ENCODE results near the gene NTSR1.

The NTSR1 gene

DNA sequence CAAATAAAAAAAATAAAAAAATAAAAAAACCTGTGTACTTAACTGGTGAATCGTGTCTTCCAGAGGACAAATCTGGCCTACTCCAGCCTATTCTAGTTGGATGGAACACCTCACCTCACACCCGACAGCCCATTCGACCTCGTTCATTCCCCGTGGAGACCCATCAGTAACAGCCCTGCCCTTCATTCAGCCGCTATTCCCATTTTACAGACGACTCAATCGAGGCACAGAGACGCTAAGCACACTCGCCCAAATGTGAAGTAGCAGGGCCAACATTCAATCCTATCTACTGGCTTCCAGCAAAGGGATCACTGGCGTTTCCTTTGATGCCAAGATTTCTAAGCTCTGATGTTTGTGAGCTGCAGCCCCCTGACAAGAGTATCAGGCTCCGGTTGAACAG, 1.8 kb upstream of the NTSR1 start:
- DNase-seq (ENCODE audit: low read depth in 2 of 3, low spot score in 2 of 3): no peak

DNA sequence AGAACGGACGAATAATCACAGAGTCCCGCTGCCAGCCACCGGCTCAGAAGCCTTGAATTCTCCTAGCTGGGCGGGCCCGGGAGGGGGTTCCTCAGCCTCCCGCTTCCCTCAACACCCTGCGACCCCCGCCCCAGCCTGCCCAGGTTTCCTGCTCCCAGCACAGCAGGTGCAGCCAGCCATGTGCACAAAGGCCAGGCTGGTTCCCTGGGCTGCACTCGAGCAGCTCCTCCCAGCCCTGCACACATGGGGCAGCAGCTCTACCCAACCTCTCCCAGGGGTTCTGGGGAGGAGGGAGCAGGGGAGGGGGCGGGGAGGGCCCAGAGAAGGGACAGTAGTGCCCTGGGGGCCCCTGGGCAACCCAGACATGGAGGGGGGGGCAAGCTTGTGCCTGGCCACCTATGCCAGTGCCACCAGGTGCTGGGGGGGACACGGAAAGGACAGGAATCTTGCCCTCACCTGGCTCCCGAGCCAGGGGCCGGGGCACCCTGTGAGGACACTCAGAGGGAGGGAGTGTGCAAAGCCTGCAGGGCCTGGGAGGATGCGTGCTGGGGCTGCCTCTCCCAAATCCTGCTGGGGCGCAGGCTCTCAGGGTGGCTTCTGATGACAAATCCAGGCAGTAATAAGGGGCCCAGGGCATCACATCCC, 1.2 kb upstream of the NTSR1 start:
- DNase-seq (ENCODE audit: low read depth in 2 of 3, low spot score in 2 of 3): no peak

DNA sequence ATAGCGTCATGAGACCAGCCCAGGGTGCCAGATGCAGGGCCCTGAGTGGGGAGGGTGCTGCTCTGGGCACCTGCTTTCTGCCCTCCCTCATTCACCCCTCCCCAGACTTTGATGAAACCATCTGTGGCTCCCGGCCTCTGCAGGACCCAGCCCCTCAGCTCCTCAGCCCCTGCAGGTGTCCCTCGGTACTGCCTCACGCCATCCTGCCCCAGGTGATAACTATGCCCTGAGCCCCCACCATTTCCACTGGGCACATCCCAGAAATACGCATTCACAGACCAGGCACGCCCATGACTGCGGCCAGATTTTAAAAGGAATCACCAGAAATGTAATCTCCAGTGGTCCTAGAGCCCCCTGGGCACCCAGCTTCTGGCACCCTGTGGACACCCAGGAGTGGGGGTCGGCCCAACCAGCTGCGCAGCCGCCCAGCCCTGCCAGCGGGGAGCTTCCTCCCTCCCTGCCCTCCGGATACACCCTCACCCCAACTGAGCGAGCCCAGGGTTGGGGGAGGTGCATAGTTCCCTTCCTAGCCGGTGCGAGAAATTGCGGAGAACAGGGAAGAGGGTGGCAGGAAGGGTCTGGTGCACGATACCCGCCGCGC, 615 bp upstream of the NTSR1 start:
- no peak for DNase-seq (ENCODE audit: low read depth in 2 of 3, low spot score in 2 of 3)

DNA sequence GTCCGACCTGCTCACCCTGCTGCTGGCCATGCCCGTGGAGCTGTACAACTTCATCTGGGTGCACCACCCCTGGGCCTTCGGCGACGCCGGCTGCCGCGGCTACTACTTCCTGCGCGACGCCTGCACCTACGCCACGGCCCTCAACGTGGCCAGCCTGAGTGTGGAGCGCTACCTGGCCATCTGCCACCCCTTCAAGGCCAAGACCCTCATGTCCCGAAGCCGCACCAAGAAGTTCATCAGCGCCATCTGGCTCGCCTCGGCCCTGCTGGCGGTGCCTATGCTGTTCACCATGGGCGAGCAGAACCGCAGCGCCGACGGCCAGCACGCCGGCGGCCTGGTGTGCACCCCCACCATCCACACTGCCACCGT, 885 bp downstream of the NTSR1 start:
- no peak for DNase-seq (ENCODE audit: low read depth in 2 of 3, low spot score in 2 of 3)

DNA sequence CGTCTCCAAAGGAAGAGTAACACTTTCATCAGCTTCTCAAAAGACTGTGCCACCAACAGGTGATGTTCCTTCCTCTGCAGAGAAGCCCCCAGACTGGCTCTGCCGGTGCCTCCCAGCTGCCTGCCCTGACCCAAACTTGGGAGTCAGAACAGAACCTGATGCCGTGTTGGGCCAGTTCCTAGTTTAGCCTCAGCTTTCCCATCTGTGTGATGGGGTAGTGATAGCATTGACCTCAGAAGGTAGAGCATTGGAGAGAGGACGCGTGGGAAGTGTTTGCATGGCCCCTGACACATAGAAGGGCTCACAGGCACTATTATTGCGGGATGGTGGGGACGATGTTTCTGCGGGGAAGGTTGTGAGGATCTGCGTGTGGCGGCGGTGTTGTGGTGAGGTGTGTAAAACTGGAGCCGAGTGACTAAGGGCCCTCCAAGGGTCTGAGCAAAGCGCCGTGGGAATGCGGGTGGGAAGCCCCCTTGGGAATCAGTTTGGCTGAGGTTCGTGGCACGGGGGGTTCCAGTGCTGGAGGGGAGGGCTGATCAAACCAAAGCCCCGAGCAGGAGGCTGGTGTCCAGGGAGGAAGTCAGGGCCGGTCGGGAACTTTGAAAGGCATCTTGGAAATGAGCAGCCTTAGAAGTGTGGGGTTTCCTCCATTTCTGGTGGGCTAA, 1.7 kb downstream of the NTSR1 start:
- no peak for DNase-seq (ENCODE audit: low read depth in 2 of 3, low spot score in 2 of 3)

DNA sequence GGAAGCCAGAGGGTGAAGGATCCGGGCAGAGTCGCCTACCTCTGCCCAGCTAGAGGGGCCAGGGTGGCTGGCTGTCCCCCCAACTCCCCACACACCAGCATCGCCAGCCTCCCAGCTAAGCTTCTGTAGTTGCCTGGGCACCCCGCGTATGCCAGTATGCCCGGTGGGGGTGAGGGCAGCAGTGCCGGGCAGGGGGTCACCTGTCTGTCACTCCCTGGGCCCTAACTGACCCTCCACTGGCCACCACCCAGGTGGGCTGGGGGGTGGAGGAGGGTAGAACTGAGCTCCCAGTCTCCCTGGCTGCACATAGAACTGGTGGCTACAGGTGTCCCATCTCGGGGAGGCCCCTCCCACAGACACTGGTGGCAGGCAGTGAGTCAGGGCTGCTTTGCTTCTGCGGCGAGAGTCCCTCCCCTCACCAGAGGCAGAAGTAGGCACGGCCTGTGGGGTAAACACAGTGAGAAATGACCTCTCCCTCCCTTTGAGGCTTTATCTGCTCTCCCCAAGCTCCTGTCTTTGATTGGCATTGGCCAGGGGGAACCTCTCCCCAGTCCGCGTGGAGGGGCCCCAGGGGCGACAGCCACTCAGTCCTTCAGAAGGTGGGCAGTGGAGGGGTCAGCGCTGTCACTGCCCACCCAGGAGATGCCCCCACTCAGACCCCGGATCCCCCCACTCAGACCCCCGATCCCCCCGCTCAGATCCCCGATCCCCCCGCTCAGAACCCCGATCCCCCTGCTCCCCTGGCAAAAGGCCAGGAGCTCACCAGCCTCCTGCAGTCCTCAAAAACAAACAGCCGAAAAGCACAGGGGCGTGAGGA, 2.5 kb downstream of the NTSR1 start:
- DNase-seq (ENCODE audit: low read depth in 2 of 3, low spot score in 2 of 3): no peak

DNA sequence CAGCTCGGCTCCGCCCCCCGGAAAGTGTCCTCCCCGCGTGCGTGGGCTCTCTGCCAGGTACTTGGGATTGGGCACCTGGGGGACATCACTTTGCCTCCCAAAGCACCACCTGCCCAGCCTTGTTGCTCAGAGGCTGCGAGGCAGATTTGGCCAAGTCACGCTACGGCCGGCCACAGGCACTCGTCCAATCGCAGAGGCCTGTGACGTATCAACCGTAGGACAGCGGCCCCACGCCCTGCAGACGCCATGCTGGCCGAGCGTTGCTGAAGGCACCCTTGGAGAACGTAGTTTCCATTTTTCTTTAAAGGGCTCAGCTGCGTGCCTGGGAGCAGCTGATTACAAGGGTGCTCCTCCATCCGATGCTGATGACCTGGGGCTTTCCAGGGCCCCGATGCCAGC, 3.1 kb downstream of the NTSR1 start:
- DNase-seq (ENCODE audit: low read depth in 2 of 3, low spot score in 2 of 3): no peak

DNA sequence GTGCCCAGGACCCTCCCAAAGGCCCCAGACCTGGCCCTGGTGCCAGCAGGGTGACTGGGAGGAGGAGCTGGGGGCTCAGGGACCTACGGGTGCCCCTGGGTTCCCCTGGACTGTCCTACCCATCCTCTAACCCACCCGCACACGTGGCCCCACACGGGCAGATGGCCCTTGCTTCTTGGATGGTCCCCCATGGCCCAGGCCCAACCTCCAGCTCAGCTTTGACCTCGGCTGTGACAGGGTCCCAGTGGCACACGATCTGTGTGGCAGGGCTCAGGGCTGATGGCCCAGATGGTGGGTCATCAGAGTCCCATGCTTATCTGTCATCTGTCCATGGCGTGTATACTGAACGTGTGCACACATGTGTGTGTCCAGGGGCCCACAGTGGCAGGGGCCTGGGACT, 4.0 kb downstream of the NTSR1 start:
- no peak for DNase-seq (ENCODE audit: low read depth in 2 of 3, low spot score in 2 of 3)

DNA sequence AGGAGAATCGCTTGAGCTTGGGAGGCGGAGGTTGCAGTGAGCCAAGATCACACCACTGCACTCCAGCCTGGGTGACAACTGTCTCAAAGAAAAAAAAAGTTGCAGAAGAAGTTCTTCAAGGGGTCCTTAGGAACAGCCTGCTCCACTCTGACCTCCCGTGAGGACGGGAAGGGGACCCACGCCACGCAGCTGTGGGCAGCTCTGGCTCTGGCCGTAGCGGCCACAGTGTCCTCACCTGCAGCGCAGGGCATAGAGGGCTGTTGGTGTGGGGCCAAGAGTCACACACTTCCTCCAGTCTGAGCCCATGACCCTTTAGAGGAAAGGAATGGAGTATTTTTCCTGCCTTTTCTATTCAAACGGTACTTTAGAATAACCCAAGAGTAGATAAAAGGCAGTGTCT, 5.4 kb downstream of the NTSR1 start:
- no peak for DNase-seq (ENCODE audit: low read depth in 2 of 3, low spot score in 2 of 3)

DNA sequence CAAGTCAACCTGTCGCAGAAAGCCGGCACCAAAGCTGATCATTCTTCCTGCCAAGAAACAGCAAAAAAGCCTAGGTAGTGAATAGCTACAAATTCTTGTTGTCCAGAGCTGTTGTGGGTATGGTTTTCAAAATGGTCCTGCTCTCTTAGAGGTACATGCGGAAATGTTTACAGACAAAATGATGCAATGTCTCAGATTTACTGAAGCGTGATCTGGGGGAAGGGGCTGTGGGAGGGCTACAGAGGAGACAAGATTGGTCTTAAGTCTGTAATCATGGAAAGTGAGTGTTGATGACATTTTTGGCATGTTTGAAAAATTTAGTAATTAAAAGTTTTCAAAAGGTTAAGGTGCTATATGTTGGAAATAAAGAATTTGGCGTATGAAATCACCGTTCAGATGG, 6.2 kb downstream of the NTSR1 start:
- DNase-seq (ENCODE audit: low read depth in 2 of 3, low spot score in 2 of 3): no peak

DNA sequence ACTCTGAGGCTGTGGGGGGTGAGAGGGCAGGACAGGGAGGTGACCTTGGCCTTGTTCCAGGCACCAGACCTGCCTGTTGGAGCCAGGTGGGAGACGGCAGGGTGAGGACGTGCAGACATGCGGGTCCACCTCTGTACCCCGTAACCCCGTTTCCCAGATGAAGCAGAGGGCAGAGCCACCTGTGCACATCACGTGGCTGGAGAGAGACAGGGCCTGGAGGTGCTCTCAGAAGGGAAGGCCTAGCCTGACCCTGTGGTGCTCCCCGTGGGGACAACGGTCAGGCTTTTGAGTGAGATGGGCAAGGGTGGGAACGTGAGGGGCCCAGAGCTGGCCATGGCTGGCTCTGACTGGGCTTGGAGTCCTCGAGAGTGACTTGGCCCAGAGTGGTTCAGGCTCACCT, 6.6 kb downstream of the NTSR1 start:
- DNase-seq (ENCODE audit: low read depth in 2 of 3, low spot score in 2 of 3): no peak

DNA sequence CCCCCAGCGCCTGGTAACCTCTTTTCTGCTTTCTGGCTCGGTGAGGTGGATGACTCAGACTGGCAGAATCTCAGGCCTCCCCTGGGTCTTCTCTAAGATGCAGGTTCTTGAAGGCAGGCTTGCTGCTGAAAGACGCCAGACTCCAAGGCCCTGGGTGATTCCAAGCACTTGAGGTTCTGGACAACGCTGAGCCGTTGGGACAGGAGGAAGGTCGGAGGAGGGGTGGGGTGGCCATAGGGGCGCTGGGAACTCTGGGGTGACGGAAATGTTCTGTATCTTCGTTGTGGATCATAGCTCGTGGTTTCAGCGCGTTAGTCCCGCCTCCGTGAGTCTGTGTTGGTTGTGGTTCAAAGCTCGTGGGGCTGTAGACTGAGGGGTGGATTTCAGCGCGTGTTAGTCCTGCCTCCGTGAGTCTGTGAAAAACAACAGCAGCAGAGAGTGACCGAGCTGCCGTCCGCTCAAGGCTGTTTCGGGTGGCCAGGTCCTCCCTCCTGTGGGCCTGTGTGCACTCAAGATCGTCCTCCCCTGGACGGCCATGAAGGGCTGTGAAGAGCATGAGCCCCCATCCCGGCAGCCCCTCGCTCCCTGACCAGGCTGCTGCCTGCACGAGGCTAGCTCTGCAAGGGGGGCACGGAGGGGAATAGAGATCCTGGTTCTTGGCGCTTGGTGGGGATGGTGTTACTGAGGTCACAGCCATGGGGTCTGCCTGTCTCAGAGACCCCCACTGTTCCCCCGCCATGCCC, 7.7 kb downstream of the NTSR1 start:
- no peak for DNase-seq (ENCODE audit: low read depth in 2 of 3, low spot score in 2 of 3)

DNA sequence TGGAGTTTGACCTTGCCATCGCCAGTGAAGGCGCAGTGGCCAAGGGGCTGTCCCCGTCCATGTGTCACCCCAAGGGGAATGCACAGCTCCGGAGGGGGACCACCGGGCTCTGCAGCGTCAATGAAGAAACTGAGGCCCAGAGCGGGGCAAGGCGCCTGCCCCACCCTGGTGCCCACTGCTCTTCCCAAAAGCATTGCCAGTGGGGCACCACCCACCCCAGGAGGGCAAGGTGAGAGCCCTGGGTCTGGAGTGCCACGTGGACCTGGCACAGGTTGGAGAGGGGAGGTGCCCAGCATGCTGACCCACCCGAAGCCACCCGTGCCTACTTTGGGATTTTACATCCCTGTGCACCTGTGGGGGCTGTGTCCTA, 8.3 kb downstream of the NTSR1 start:
- DNase-seq (ENCODE audit: low read depth in 2 of 3, low spot score in 2 of 3): no peak

DNA sequence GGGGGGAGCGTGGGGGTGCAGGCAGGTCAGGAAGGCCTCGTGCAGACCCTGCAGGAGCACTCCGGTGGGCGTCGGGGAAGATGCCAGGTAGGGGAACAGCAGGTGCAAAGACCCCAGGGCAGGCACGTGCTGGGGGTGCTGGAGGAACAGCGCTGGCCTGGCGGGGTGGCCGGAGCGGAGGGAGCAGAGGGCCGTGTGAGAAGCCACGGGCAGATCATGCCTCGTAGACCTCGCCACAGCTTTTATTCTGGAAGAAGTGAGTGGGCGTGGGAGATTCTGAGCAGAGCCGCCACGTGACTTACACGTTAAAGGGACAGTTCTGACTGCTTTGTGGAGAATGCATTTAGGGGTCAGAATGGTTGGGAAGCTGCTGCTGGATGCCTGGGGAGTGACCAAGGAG, 9.3 kb downstream of the NTSR1 start:
- no peak for DNase-seq (ENCODE audit: low read depth in 2 of 3, low spot score in 2 of 3)

DNA sequence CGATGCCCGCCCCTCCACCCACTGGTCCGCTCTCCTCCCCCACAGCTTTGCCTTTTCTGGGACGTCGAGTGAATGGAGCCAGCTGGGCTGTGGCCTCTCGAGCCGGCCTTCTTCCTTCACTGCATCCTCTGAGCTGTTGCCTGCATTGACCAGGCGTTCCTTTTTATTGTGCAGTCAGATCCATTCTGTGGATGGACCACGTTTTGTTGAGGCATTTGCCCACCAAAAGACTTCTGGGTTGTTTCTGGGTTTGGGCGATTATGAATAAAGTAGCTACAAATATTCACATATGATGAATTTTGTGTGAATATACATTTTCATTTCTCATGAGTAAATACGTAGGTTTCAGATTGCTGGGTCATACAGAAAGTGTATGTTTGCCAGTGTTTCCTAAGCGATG, 9.9 kb downstream of the NTSR1 start:
- no peak for DNase-seq (ENCODE audit: low read depth in 2 of 3, low spot score in 2 of 3)

DNA sequence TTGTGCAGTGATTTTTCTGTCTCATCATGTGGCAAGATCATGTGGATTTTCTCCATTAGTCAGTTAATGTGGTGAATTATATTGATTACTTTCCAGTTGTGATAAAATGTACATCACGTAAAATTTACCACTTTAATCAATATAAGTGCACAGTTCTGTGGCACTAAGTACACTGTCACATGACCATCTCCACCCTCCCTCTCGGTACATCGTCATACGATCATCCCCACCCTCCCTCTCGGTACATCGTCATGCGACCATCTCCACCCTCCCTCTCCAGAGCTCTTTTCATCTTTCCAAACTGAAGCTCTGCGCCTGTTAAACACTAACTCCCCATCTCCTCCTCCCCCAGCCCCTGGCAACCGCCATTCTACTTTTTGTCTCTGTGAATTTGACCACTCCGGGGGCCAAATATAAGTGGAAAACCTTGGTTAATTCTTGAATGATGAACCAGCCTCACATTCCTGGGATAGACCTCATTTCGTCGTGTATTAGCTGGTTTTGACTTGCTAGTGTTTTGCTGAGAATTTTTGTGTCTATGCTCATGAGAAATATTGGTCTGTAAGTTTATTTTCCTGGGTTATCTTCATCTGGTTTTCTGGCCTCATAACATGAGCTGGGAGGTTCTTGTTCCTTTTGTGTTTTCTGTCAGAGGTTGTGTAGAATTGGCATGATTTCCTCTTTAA, 10.8 kb downstream of the NTSR1 start:
- no peak for DNase-seq (ENCODE audit: low read depth in 2 of 3, low spot score in 2 of 3)

DNA sequence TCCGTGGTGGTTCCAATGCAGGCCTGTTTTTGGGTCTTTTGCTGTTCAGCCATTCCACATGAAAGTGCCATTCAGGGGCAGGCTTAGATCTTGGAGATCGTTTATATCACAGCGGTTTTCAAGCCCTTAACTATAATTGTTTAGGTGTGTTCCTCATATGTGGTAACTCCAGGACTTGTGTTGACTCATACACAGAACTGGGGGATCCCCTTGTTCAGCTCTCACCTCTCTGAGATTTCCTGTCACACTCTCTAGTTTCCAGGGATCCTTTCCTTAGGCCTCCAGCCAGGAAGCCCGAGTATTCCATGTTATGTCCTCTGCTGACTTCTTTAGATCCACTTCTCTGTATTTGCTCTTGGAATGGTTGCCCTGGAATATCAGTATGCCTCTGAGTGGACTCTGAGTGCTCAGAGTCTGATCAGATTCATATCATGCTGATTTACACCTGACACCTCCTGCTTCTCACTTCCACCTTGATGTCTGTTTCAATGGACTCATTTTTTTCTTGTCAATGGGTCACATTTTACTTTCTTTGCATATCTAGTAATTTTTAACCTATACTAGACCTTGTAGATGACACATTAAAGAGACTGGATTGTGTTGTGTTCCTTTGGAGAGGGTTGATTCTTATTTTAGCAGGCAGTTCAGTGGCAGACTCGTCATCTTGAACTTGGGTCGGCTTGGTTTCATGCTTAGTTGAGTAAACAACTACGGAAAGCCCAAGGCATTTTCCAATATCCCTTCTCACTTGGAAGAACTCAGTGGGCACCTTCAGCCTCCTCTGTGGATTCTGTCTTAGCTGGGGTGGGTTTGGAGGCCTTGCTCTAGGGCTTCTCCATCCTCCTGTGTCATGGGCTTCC, 13.1 kb downstream of the NTSR1 start:
- no peak for DNase-seq (ENCODE audit: low read depth in 2 of 3, low spot score in 2 of 3)

DNA sequence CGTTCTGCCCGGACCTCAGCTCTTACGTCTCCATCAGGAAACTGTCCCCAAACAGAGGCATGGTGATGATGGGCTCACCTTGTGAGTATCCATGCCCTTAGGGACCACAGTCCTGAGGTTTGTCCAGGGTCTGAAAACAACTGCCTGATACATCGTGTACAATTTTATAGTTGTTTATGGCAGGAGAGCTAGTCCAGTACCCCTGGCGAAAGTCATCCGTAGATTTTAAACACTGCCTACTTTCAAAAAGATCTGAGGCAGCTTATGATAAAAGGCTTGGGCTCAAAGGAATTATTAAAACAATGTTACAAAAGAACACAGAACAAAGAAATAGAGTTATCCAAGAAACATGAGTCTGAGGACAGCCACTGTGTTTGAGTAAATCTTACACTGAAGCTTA, 14.0 kb downstream of the NTSR1 start:
- no peak for DNase-seq (ENCODE audit: low read depth in 2 of 3, low spot score in 2 of 3)

DNA sequence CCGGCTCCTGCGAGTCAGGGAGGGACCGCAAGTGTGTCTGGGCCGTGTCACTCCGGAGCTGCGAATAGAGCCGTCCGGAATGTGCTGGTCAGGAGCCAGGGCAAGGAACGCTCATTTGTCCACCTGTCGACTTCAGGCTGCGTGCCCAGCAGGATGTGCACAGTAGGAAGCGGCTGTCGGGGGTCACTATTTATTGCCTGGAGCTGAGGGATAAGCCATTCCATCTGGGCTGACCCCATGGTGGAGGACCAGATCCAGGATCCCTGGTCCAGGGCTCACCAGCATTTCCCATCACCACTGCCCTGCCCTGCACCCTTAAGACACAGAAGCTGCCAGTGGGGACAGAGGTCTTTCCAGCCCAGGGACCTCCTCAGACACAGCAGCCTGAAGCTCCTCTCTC, 14.7 kb downstream of the NTSR1 start:
- no peak for DNase-seq (ENCODE audit: low read depth in 2 of 3, low spot score in 2 of 3)

All from activated CD8-positive, alpha-beta memory T cell treated with anti-CD3 and anti-CD28 coated beads for 48 hours (primary cell).